ENCODE data around the gene MYL7. TPM values are rescaled to one million over a fixed set of nuclear protein-coding genes. Genes with fewer than 3 reads are reported as not detected.

MYL7 gene
- total RNA-seq, 4 donors from 2014 or later: not detected

DNA sequence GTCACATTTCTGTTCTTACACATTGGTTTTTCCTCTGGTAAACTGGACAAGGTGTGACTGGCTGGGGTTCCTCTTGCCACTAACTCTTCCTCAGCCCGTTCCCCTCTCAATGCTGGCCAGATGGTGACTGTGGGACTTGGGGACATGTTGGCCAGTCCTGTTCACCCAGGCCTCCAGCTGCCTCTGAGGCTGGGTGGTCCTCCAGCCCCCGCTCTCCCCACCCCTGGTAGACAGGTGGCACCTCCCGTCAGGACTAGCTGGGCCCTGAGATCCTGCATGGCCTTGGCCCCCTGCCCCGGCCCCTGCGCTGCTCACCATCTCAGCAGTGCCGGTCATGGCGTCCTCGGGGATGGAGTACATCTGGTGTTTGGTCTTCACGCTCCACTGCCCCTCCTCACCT, 10.8 kb upstream of the MYL7 start:
- TF ChIP-seq, protein P1, sequence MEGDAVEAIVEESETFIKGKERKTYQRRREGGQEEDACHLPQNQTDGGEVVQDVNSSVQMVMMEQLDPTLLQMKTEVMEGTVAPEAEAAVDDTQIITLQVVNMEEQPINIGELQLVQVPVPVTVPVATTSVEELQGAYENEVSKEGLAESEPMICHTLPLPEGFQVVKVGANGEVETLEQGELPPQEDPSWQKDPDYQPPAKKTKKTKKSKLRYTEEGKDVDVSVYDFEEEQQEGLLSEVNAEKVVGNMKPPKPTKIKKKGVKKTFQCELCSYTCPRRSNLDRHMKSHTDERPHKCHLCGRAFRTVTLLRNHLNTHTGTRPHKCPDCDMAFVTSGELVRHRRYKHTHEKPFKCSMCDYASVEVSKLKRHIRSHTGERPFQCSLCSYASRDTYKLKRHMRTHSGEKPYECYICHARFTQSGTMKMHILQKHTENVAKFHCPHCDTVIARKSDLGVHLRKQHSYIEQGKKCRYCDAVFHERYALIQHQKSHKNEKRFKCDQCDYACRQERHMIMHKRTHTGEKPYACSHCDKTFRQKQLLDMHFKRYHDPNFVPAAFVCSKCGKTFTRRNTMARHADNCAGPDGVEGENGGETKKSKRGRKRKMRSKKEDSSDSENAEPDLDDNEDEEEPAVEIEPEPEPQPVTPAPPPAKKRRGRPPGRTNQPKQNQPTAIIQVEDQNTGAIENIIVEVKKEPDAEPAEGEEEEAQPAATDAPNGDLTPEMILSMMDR (IDR thresholded peaks at IDR 0.05; ENCODE audit: low read depth): no peak

DNA sequence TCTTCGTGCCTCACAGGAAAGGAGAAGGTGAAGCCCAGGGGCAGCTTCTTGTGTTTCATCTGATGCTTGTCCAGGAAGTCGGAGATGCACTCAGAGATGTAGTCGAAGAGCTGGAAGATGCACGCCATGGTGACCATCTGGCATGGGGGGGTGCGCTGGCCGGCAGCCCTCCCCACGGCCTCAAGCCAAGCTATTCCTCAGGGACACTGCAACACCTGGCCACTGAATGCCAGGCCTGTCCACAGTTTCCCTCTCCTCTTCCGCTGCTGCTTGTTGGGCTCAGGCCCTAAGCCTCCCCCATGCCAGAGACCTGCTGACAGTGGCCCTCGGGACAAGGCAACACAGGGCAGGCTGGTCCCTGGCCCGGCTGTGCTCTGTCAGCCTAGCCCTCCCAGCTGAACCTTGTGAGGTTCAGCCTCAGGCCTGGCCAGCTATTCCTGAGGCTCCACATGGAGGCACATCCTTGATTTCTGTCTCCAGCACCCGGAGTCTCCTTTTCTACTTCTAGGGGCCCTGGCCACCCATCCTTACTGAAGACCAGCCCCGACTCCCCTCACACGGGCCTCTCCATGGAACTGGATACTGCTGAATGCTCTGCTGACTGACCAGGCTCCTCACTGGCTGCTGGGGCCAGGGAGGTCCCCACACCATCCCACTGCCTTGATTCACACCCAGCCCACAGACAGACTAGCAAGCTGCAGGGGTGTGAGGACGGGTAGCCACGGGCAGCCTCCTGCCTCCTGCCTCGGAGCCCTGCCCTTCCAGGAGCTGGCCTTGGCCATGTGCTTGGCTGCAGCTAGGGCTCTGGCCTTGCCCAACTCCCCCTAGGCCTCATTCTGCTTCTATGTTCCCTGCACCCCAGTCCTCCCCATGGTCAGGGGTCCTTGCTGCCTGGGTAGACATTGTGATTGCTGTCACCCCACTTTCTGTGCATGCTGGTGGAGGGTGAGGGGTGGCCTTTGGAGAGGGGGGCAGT, 10.1 kb upstream of the MYL7 start:
- TF ChIP-seq, protein P1 (IDR thresholded peaks at IDR 0.05; ENCODE audit: low read depth): no peak

DNA sequence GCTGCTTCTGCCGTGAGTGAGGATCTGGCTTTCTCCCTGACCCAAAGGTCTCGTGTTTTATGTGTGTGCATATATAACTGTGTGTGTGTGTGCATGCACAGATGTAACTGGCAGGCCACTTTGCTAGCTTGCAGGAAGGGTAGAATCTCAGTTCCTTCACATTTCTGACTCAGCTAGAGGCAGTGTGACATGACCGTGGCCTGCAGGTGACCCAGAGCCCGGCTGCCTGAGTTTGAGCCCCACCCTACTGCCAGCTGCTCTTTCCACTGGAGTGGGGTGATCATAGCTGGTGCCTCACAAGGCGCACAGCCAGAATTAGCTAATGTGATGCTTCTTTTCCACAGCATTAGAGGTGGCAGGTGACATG, 9.3 kb upstream of the MYL7 start:
- TF ChIP-seq, protein P1 (IDR thresholded peaks at IDR 0.05; ENCODE audit: low read depth): no peak

DNA sequence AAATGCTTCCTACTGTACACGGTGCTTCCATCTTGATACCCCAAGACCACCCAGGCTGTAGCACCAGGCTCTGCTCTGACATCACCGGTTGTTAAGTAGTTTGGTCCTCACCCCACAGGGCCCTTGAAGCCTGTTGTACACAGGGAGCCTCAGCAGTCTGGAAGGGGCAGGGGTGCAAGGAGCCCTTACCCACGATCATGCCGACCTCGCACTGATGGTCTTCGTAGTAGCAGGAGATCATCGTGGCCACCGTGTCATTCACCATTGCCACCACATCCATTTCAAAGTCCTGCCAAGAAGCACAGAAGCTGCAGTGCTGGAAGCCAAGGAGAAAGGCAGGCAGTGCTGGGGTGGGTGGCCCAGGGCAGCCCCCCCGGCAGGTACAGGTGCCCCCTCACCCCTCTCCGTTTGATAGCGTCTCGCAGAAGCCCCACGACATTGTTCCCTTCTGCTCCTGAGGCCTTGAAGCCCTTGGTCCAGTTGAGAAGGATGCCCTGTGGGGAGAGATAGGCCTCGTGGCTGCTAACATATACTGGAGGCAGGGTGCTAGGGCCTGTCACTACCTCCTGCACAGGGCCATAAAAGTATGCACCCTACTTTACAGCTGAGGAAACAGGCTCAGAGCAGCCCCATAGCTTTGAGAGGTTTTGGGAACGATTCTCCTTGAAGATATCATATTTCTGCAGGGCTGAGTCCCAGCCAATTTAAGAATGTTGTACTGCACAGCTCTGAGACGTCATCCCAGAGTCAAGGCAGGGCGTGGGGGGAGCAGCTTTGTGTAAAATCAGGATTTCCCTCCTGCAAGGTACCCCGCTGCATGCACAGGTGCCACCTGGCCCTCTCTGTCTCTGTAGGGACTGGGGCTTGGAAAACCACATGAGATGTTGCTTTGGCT, 8.7 kb upstream of the MYL7 start:
- TF ChIP-seq, protein P1 (IDR thresholded peaks at IDR 0.05; ENCODE audit: low read depth): no peak

DNA sequence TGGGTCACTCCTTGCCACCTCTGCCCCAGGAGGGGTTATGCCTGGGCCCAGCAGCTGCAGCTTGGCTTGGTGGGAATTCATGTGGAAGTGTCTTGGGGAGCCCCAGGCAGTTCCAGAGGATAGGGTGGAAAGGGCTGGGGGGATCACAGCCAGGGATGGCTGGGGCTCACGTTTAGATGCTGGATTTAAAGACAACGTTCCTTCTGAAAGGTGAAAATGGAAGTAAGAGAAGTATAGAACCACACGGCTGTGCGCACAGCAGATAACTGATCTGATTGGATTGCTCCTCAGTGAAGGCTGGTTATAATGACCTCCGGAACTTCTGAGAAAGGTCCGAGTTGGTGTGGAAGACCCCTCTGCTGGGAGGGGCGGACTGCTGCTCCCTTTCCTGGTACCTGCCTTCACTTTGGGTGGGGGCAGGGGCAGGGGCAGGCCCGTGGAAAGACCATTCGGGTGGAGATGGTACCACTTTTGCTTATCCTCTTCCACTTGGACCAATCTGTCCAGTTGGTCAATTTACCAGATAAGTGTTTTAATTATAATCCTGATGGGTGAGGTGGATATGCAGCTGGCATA, 7.9 kb upstream of the MYL7 start:
- TF ChIP-seq, protein P1 (IDR thresholded peaks at IDR 0.05; ENCODE audit: low read depth): no peak

DNA sequence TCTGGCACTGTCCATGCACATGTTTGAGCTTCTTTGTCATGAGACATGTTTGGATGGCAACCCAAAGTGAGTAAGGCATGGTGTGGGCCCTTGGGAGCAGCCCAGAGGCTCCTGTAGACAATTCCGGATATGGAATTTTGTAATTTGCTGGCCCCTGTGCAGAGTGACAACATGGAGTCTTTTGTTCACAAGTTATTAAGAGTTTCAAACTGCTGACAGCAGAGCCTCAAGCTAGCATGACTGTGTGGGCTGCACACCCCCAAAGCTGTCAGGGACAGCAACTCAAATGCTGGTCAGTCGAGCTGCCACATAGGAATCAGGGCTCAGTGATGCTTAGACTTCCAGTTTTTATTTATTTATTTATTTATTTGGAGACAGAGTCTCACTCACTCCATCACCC, 7.0 kb upstream of the MYL7 start:
- TF ChIP-seq, protein P1 (IDR thresholded peaks at IDR 0.05; ENCODE audit: low read depth): no peak

All from subcutaneous adipose tissue (tissue), 4 donors.